HEK293 (cell line): ENCODE measurements around the gene PARD3B.

Experiments used
- CTCF ChIA-PET: fragments of 350-600 bp; formaldehyde crosslinking; extraction: SDS; loops from one replicate; lab custom pipeline; 2021; ENCODE audit warnings: antibody characterized with exemption; lab: Yijun Ruan, JAX
- POLR2A ChIA-PET: fragments of 300-600 bp; formaldehyde crosslinking; extraction: SDS; loops from one replicate; lab custom pipeline; 2020; ENCODE audit warnings: antibody characterized with exemption, inconsistent platforms; lab: Yijun Ruan, JAX
- H3K27ac ChIP-seq: fragments of 200-500 bp; sonication (Bioruptor generic); 2 replicates; pipeline ENCODE4 v1.5.1; 2014; ENCODE audit warnings: low read depth, low read length, control low read depth, inconsistent platforms; ENCODE audit errors: extremely low read depth
- H3K36me3 ChIP-seq, 2 experiments: fragments of 200-500 bp in 1 of 2; sonication (Bioruptor generic) in 1 of 2; 1 replicate in 1 of 2; 2 replicates in 1 of 2; pipeline ENCODE4 v1.5.1; 2014 to 2017; ENCODE audit warnings: inconsistent platforms in 2 of 2, low read length in 2 of 2; ENCODE audit not compliant: control insufficient read depth in 2 of 2, insufficient read depth in 1 of 2
- H3K4me1 ChIP-seq: fragments of 200-500 bp; sonication (Bioruptor generic); 2 replicates; pipeline ENCODE4 v1.5.1; 2014; ENCODE audit warnings: mild to moderate bottlenecking, low read length, inconsistent platforms; ENCODE audit not compliant: control insufficient read depth, insufficient read depth
- H3K4me3 ChIP-seq: 2 replicates; pipeline ENCODE4 v1.5.1; 2011; ENCODE audit warnings: low read depth, mild to moderate bottlenecking, control low read depth, low read length, moderate library complexity
- H3K9me3 ChIP-seq: fragments of 200-500 bp; sonication (Bioruptor generic); 2 replicates; pipeline ENCODE4 v1.5.1; 2014; ENCODE audit warnings: low read depth, low read length, inconsistent platforms; ENCODE audit not compliant: control insufficient read depth, insufficient read depth
- BCL11A ChIP-seq: fragments of 450-650 bp; formaldehyde crosslinking; IDR thresholded peaks from 2 replicates; pipeline ENCODE4 v1.5.1; 2016; ENCODE audit warnings: low read depth, missing biosample characterization, missing genetic modification characterization
- GLI2 ChIP-seq: fragments of 450-650 bp; formaldehyde crosslinking; IDR thresholded peaks from 2 replicates; pipeline ENCODE4; 2017; ENCODE audit warnings: missing biosample characterization, missing genetic modification characterization, low read depth, borderline replicate concordance
- HOXC10 ChIP-seq: sonication (generic); formaldehyde crosslinking; IDR thresholded peaks from 2 replicates; pipeline ENCODE4 v1.8.1; 2023; ENCODE audit warnings: mild to moderate bottlenecking, missing genetic modification reagents
- KLF7 ChIP-seq: fragments of 450-650 bp; formaldehyde crosslinking; IDR thresholded peaks from 2 replicates; pipeline ENCODE4 v1.5.1; 2016; ENCODE audit warnings: missing biosample characterization, missing genetic modification characterization, borderline replicate concordance
- SP7 ChIP-seq: fragments of 450-650 bp; formaldehyde crosslinking; IDR thresholded peaks from 2 replicates; pipeline ENCODE4 v1.5.1; 2016; ENCODE audit warnings: missing biosample characterization, missing genetic modification characterization
- ZFP41 ChIP-seq: fragments of 450-650 bp; formaldehyde crosslinking; IDR thresholded peaks from 2 replicates; pipeline ENCODE4 v1.5.1; 2016; ENCODE audit warnings: missing biosample characterization, missing genetic modification characterization, borderline replicate concordance
- ZNF140 ChIP-seq: fragments of 450-650 bp; formaldehyde crosslinking; IDR thresholded peaks from 2 replicates; pipeline ENCODE4 v1.5.1; 2016; ENCODE audit warnings: missing biosample characterization, missing genetic modification characterization
- ZNF155 ChIP-seq: fragments of 450-650 bp; formaldehyde crosslinking; IDR thresholded peaks from 2 replicates; pipeline ENCODE4 v1.5.1; 2016; ENCODE audit warnings: missing biosample characterization, missing genetic modification characterization
- ZNF175 ChIP-seq: fragments of 450-650 bp; formaldehyde crosslinking; IDR thresholded peaks from 2 replicates; pipeline ENCODE4 v1.5.1; 2016; ENCODE audit warnings: missing biosample characterization, missing genetic modification characterization
- ZNF2 ChIP-seq: fragments of 450-650 bp; formaldehyde crosslinking; IDR thresholded peaks from 2 replicates; pipeline ENCODE4 v1.5.1; 2016; ENCODE audit warnings: missing biosample characterization, missing genetic modification characterization
- ZNF292 ChIP-seq: fragments of 450-650 bp; formaldehyde crosslinking; IDR thresholded peaks from 2 replicates; pipeline ENCODE4 v1.5.1; 2016; ENCODE audit warnings: low read depth, missing biosample characterization, missing genetic modification characterization, borderline replicate concordance
- ZNF394 ChIP-seq: fragments of 450-650 bp; formaldehyde crosslinking; IDR thresholded peaks from 2 replicates; pipeline ENCODE4 v1.5.1; 2016; ENCODE audit warnings: missing biosample characterization, missing genetic modification characterization, mild to moderate bottlenecking, moderate library complexity, borderline replicate concordance
- ZNF514 ChIP-seq: fragments of 450-650 bp; formaldehyde crosslinking; IDR thresholded peaks from 2 replicates; pipeline ENCODE4 v1.5.1; 2016; ENCODE audit warnings: missing biosample characterization, missing genetic modification characterization
- ZNF558 ChIP-seq: fragments of 450-650 bp; formaldehyde crosslinking; IDR thresholded peaks from 2 replicates; pipeline ENCODE4 v1.5.1; 2016; ENCODE audit warnings: missing biosample characterization, missing genetic modification characterization
- ZNF571 ChIP-seq: fragments of 450-650 bp; formaldehyde crosslinking; IDR thresholded peaks from 2 replicates; pipeline ENCODE4 v1.5.0; 2017; ENCODE audit warnings: missing biosample characterization, missing genetic modification characterization
- ZNF658 ChIP-seq: fragments of 450-650 bp; formaldehyde crosslinking; IDR thresholded peaks from 2 replicates; pipeline ENCODE4; 2016; ENCODE audit warnings: missing biosample characterization, missing genetic modification characterization
- ZNF707 ChIP-seq: fragments of 450-650 bp; formaldehyde crosslinking; IDR thresholded peaks from 2 replicates; pipeline ENCODE4 v1.5.1; 2016; ENCODE audit warnings: missing biosample characterization, missing genetic modification characterization
- ZNF747 ChIP-seq: fragments of 450-650 bp; formaldehyde crosslinking; IDR thresholded peaks from 2 replicates; pipeline ENCODE4 v1.5.1; 2016; ENCODE audit warnings: missing biosample characterization, missing genetic modification characterization
- ZNF843 ChIP-seq: fragments of 450-650 bp; formaldehyde crosslinking; IDR thresholded peaks from 2 replicates; pipeline ENCODE4 v1.5.1; 2016; ENCODE audit warnings: missing biosample characterization, missing genetic modification characterization
- ZSCAN23 ChIP-seq: fragments of 450-650 bp; formaldehyde crosslinking; IDR thresholded peaks from 2 replicates; pipeline ENCODE4 v1.5.1; 2016; ENCODE audit warnings: missing biosample characterization, missing genetic modification characterization
- ZSCAN30 ChIP-seq: fragments of 450-650 bp; IDR thresholded peaks from 2 replicates; pipeline ENCODE4 v1.5.1; 2018; ENCODE audit warnings: missing biosample characterization, mild to moderate bottlenecking, missing genetic modification characterization, moderate library complexity
- ZXDB ChIP-seq: fragments of 450-650 bp; formaldehyde crosslinking; IDR thresholded peaks from 2 replicates; pipeline ENCODE4 v1.5.1; 2016; ENCODE audit warnings: missing biosample characterization, missing genetic modification characterization
- TF ChIP-seq, protein P1 (sequence below): fragments of 450-650 bp; formaldehyde crosslinking; IDR thresholded peaks from 2 replicates; pipeline ENCODE4 v1.5.1; 2016; ENCODE audit warnings: missing biosample characterization, missing genetic modification characterization, borderline replicate concordance
- TF ChIP-seq, protein P2 (sequence below): fragments of 450-650 bp; formaldehyde crosslinking; IDR thresholded peaks from 2 replicates; pipeline ENCODE4 v1.5.1; 2017; ENCODE audit warnings: missing biosample characterization, missing genetic modification characterization

PARD3B gene

DNA sequence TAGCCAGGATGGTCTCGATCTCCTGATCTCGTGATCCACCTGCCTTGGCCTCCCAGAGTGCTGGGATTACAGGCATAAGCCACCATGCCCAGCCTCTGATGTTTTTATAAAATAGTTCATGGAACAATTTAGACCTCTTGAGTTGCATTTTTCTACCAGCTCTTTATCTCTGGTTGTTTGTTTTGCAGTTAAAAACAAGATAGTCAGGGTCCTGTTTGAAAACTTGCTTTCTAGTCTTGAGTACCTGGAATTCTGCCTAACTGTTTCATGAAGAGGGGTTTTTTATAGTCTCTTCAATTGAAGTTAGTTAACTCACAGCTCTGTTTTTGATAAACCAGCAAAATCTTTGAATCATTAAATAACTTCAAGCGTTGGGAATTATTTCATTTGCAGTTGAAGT, 244.8 kb downstream of the PARD3B start:
- POLR2A ChIA-PET = no interaction called here
- H3K4me3 ChIP-seq = no peak overlapping the region
- H3K27ac ChIP-seq = no peak overlapping the region
- CTCF ChIA-PET = no interaction called here
- no peaks in the 10 kb centered on the region for H3K4me1 ChIP-seq
- TF ChIP-seq, protein P1, sequence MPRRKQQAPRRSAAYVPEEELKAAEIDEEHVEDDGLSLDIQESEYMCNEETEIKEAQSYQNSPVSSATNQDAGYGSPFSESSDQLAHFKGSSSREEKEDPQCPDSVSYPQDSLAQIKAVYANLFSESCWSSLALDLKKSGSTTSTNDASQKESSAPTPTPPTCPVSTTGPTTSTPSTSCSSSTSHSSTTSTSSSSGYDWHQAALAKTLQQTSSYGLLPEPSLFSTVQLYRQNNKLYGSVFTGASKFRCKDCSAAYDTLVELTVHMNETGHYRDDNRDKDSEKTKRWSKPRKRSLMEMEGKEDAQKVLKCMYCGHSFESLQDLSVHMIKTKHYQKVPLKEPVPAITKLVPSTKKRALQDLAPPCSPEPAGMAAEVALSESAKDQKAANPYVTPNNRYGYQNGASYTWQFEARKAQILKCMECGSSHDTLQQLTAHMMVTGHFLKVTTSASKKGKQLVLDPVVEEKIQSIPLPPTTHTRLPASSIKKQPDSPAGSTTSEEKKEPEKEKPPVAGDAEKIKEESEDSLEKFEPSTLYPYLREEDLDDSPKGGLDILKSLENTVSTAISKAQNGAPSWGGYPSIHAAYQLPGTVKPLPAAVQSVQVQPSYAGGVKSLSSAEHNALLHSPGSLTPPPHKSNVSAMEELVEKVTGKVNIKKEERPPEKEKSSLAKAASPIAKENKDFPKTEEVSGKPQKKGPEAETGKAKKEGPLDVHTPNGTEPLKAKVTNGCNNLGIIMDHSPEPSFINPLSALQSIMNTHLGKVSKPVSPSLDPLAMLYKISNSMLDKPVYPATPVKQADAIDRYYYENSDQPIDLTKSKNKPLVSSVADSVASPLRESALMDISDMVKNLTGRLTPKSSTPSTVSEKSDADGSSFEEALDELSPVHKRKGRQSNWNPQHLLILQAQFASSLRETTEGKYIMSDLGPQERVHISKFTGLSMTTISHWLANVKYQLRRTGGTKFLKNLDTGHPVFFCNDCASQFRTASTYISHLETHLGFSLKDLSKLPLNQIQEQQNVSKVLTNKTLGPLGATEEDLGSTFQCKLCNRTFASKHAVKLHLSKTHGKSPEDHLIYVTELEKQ (tag by site-specific recombination) = no peak
- no peak for TF ChIP-seq ZNF658
- TF ChIP-seq ZNF558 = no peak
- no peak for TF ChIP-seq ZFP41 (tag by site-specific recombination)
- TF ChIP-seq, protein P2, sequence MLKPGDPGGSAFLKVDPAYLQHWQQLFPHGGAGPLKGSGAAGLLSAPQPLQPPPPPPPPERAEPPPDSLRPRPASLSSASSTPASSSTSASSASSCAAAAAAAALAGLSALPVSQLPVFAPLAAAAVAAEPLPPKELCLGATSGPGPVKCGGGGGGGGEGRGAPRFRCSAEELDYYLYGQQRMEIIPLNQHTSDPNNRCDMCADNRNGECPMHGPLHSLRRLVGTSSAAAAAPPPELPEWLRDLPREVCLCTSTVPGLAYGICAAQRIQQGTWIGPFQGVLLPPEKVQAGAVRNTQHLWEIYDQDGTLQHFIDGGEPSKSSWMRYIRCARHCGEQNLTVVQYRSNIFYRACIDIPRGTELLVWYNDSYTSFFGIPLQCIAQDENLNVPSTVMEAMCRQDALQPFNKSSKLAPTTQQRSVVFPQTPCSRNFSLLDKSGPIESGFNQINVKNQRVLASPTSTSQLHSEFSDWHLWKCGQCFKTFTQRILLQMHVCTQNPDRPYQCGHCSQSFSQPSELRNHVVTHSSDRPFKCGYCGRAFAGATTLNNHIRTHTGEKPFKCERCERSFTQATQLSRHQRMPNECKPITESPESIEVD (tag by site-specific recombination) = peak; percentile 53
- TF ChIP-seq HOXC10 (CRISPR knock-in tag) = no peak
- H3K9me3 ChIP-seq = no peaks in the 10 kb centered on the region
- no peaks in the 10 kb centered on the region for H3K36me3 ChIP-seq

DNA sequence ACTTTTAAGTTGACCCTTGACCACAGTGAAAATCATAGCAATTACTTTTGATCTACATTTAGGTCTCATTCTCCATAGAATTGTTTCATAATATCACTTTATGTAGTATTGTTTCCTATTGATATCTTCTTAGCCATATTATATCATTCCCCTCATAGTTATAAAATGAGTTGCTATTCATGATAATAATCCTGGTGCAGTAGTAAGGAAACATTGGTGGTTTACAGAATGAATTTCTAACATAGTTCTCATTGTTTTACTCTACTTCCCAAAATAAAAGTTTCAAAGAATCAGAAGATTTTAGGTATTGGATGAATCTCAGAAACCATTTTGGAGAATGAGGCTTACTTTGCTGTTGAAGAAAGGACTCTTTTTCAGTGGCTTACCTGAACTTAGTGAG, 246.0 kb downstream of the PARD3B start:
- no peak overlapping the region for H3K27ac ChIP-seq
- H3K4me3 ChIP-seq = no peak overlapping the region
- ChIA-PET POLR2A (no interaction called here), CTCF (no interaction called here)
- no peaks in the 10 kb centered on the region for H3K9me3 ChIP-seq
- H3K36me3 ChIP-seq = no peaks in the 10 kb centered on the region
- H3K4me1 ChIP-seq = no peaks in the 10 kb centered on the region
- TF ChIP-seq ZNF140 (tag by site-specific recombination) (no peak), ZNF2 (tag by site-specific recombination) (no peak), ZXDB (tag by site-specific recombination) (no peak), ZNF747 (tag by site-specific recombination) (no peak), GLI2 (tag by site-specific recombination) (no peak), ZNF155 (tag by site-specific recombination) (no peak), ZNF175 (no peak), SP7 (tag by site-specific recombination) (no peak), BCL11A (tag by site-specific recombination) (no peak), ZNF843 (tag by site-specific recombination) (no peak), ZSCAN30 (no peak), KLF7 (tag by site-specific recombination) (no peak), ZNF707 (tag by site-specific recombination) (no peak), ZNF292 (no peak), ZNF514 (tag by site-specific recombination) (no peak), ZSCAN23 (tag by site-specific recombination) (no peak), ZNF571 (no peak), ZNF394 (tag by site-specific recombination) (no peak)
